Ishikawa (cell line): ENCODE results near the gene WNK2.

Source experiments
- CEBPB ChIP-seq: IDR thresholded peaks from 2 replicates; pipeline ENCODE4 v1.6.1; 2012
- CREB1 ChIP-seq: IDR thresholded peaks from 2 replicates; pipeline ENCODE4 v1.6.1; 2012; ENCODE audit warnings: low read depth
- EGR1 ChIP-seq: IDR thresholded peaks from 2 replicates; pipeline ENCODE4 v1.6.1; 2012
- EP300 ChIP-seq: IDR thresholded peaks from 2 replicates; pipeline ENCODE4 v1.6.1; 2012; ENCODE audit warnings: borderline replicate concordance
- FOXM1 ChIP-seq: IDR thresholded peaks from 2 replicates; pipeline ENCODE4 v1.6.1; 2012; ENCODE audit warnings: low read depth, borderline replicate concordance
- NFIC ChIP-seq: IDR thresholded peaks from 2 replicates; pipeline ENCODE4 v1.6.1; 2012
- RAD21 ChIP-seq: IDR thresholded peaks from 2 replicates; pipeline ENCODE4 v1.6.1; 2012; ENCODE audit warnings: low read depth
- TAF1 ChIP-seq: IDR thresholded peaks from 2 replicates; pipeline ENCODE4 v1.6.1; 2012; ENCODE audit warnings: low read depth, mild to moderate bottlenecking
- TCF12 ChIP-seq: IDR thresholded peaks from 2 replicates; pipeline ENCODE4 v1.6.1; 2012; ENCODE audit warnings: low read depth
- TEAD4 ChIP-seq: IDR thresholded peaks from 2 replicates; pipeline ENCODE4 v1.6.1; 2012
- YY1 ChIP-seq: IDR thresholded peaks from 2 replicates; pipeline ENCODE4 v1.6.1; 2012; ENCODE audit warnings: low read depth
- ZBTB7A ChIP-seq: IDR thresholded peaks from 2 replicates; pipeline ENCODE4 v1.6.1; 2012; ENCODE audit warnings: low read depth
- TF ChIP-seq, protein P1 (sequence below): IDR thresholded peaks from 2 replicates; pipeline ENCODE4 v1.6.1; 2012
- TF ChIP-seq, protein P2 (sequence below): IDR thresholded peaks from 2 replicates; pipeline ENCODE4 v1.6.1; 2012
- TF ChIP-seq, protein P3 (sequence below): IDR thresholded peaks from 2 replicates; pipeline ENCODE4 v1.6.1; 2012; ENCODE audit warnings: low read depth, mild to moderate bottlenecking

The WNK2 gene

DNA sequence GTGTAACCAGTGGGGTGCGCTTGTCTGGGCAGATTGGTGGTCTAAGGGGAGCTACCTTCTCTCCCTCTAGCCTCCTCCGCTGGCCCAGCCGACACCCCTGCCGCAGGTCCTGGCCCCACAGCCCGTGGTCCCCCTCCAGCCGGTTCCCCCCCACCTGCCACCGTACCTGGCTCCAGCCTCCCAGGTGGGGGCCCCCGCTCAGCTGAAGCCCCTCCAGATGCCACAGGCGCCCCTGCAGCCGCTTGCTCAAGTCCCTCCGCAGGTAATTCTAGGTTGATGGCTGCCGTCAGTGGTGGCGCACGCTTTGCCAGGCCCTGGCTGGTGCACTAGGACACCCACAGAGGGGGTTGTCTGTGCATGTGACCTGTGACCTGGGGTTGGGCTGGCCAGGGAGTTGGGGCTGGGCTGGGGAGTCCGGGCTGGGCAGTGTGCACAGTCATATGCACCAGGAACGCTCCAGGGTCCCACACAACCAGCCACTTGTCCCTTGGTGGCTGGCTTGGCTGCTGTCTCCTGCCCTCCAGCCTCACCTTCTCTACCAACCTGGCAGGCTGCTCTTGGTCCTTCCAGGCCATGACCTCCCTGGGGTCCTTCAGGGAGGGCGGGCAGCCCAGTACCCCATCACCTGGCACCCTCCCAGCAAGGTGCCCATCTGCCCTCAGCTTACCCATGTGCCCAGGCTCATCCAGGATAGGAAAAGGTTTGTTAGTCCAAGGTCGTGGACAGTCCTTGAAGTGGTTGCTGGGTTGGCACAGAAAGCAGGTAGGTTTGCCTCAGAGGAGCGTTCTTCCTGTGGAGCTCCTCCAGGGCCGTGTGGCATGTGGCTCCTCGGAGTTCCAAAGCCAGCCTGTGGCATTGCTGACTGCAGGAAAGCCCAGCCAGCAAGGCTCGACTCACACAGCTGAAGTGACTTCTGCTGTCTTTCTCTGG is 73.2 kb downstream of the WNK2 start:
- TF ChIP-seq EP300 (no peak), TCF12 (no peak), ZBTB7A (no peak), FOXM1 (no peak), CREB1 (no peak), CEBPB (no peak), TAF1 (no peak), RAD21 (no peak), NFIC (no peak), YY1 (no peak), EGR1 (no peak)
- TF ChIP-seq, protein P1, sequence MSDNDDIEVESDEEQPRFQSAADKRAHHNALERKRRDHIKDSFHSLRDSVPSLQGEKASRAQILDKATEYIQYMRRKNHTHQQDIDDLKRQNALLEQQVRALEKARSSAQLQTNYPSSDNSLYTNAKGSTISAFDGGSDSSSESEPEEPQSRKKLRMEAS = no peak

DNA sequence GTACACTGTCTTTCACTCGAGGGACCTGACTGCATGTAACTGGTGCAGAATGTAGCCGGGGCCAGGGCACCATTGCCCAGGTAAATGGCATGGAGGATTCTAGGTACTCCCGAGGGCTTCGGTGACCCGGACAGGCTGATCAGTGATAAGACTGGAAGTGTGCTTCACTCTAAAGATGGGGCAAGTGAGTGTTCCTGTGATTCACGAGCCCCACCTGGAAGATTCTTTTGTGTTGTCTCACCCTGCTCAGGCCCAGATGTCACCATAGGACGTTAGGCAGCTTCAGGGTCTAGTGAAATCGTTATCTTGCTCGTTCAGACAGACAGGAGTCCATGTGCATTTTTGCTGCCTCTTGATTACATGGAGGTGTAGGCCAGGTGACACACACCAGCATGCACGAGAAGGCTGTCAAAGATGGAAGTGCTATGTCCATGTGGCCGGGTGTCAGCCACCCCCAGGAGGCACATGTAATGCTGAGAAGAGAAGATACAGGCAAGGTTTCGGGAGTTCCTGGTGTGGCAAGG is 73.9 kb downstream of the WNK2 start:
- TF ChIP-seq CEBPB (no peak), CREB1 (no peak), ZBTB7A (no peak), TAF1 (no peak), FOXM1 (no peak), RAD21 (no peak), NFIC (no peak), TCF12 (no peak), EP300 (no peak), EGR1 (no peak), YY1 (no peak)
- TF ChIP-seq, protein P2, sequence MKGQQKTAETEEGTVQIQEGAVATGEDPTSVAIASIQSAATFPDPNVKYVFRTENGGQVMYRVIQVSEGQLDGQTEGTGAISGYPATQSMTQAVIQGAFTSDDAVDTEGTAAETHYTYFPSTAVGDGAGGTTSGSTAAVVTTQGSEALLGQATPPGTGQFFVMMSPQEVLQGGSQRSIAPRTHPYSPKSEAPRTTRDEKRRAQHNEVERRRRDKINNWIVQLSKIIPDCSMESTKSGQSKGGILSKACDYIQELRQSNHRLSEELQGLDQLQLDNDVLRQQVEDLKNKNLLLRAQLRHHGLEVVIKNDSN = no peak
- TF ChIP-seq, protein P3, sequence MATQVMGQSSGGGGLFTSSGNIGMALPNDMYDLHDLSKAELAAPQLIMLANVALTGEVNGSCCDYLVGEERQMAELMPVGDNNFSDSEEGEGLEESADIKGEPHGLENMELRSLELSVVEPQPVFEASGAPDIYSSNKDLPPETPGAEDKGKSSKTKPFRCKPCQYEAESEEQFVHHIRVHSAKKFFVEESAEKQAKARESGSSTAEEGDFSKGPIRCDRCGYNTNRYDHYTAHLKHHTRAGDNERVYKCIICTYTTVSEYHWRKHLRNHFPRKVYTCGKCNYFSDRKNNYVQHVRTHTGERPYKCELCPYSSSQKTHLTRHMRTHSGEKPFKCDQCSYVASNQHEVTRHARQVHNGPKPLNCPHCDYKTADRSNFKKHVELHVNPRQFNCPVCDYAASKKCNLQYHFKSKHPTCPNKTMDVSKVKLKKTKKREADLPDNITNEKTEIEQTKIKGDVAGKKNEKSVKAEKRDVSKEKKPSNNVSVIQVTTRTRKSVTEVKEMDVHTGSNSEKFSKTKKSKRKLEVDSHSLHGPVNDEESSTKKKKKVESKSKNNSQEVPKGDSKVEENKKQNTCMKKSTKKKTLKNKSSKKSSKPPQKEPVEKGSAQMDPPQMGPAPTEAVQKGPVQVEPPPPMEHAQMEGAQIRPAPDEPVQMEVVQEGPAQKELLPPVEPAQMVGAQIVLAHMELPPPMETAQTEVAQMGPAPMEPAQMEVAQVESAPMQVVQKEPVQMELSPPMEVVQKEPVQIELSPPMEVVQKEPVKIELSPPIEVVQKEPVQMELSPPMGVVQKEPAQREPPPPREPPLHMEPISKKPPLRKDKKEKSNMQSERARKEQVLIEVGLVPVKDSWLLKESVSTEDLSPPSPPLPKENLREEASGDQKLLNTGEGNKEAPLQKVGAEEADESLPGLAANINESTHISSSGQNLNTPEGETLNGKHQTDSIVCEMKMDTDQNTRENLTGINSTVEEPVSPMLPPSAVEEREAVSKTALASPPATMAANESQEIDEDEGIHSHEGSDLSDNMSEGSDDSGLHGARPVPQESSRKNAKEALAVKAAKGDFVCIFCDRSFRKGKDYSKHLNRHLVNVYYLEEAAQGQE = no peak
- TF ChIP-seq, protein P1 = no peak

DNA sequence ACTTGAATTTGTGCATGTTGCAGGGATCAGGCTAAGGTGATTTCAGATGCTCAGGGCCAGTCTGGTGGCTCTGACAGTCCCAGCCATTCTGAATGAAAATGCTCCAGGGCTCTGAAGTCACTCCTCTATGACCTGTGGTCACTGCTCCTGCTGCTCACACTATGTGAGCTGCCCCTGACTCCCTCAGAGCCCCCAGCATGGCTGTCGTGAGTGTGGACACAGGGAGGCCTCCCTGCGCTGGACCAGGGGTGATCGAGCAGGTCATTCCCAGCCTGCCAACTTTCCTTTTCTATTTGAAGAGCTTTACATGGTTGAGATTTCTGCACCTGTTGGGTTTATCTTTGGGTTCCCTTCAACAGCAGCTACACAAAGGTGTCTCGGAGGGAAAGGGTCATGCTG is 74.5 kb downstream of the WNK2 start:
- TF ChIP-seq RAD21 = no peak
- no peak for TF ChIP-seq CREB1
- TF ChIP-seq, protein P1 = no peak
- no peak for TF ChIP-seq ZBTB7A
- TF ChIP-seq, protein P2 = no peak
- no peak for TF ChIP-seq FOXM1
- no peak for TF ChIP-seq CEBPB
- no peak for TF ChIP-seq TEAD4
- TF ChIP-seq EGR1 = no peak
- TF ChIP-seq, protein P3 = no peak
- no peak for TF ChIP-seq NFIC
- TF ChIP-seq TAF1 = no peak
- TF ChIP-seq TCF12 = no peak
- TF ChIP-seq EP300 = no peak
- TF ChIP-seq YY1 = no peak

DNA sequence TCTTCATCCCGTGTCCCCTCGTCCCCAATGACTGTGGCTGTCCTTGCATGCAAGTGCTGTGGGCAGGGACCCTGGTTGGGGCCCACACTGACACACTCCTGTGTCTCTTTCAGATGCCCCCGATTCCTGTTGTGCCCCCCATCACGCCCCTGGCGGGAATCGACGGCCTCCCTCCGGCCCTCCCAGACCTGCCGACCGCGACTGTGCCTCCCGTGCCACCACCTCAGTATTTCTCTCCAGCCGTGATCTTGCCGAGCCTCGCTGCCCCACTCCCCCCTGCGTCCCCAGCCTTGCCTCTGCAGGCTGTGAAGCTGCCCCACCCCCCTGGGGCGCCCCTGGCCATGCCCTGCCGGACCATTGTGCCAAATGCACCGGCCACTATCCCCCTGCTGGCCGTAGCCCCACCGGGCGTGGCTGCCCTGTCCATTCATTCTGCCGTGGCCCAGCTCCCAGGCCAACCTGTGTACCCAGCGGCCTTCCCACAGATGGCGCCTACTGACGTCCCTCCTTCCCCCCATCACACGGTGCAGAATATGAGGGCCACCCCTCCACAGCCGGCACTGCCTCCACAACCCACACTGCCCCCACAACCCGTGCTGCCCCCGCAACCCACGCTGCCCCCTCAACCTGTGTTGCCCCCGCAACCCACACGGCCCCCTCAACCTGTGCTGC is 75.0 kb downstream of the WNK2 start:
- TF ChIP-seq CEBPB = no peak
- no peak for TF ChIP-seq FOXM1
- no peak for TF ChIP-seq NFIC
- no peak for TF ChIP-seq EP300
- TF ChIP-seq, protein P1 = no peak
- no peak for TF ChIP-seq CREB1
- TF ChIP-seq RAD21 = no peak
- TF ChIP-seq, protein P2 = no peak
- no peak for TF ChIP-seq TEAD4
- no peak for TF ChIP-seq ZBTB7A
